SU-DHL-6 (cell line): ENCODE measurements around the gene HOXA5.

Experiments
- EZH2phosphoT487 ChIP-seq: fragments of 200-600 bp; sonication (generic), shearing (Covaris generic); conservative IDR thresholded peaks from 2 replicates; pipeline ENCODE4 v1.6.1; 2018; ENCODE audit warnings: mild to moderate bottlenecking, antibody characterized with exemption, low read length, moderate library complexity, mixed read lengths
- TF ChIP-seq, protein P1 (sequence below): fragments of 200-600 bp; sonication (generic); IDR thresholded peaks from one replicate; pipeline ENCODE4 v1.5.1; 2017; ENCODE audit warnings: antibody characterized with exemption, mild to moderate bottlenecking, low read length, moderate library complexity; ENCODE audit not compliant: insufficient read depth, poor library complexity, severe bottlenecking

GRCh38 chr7:27138472-27138871 lies 5.0 kb downstream of the HOXA5 start:
- TF ChIP-seq, protein P1, sequence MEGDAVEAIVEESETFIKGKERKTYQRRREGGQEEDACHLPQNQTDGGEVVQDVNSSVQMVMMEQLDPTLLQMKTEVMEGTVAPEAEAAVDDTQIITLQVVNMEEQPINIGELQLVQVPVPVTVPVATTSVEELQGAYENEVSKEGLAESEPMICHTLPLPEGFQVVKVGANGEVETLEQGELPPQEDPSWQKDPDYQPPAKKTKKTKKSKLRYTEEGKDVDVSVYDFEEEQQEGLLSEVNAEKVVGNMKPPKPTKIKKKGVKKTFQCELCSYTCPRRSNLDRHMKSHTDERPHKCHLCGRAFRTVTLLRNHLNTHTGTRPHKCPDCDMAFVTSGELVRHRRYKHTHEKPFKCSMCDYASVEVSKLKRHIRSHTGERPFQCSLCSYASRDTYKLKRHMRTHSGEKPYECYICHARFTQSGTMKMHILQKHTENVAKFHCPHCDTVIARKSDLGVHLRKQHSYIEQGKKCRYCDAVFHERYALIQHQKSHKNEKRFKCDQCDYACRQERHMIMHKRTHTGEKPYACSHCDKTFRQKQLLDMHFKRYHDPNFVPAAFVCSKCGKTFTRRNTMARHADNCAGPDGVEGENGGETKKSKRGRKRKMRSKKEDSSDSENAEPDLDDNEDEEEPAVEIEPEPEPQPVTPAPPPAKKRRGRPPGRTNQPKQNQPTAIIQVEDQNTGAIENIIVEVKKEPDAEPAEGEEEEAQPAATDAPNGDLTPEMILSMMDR = no peak
- no peak for TF ChIP-seq EZH2phosphoT487
